K562 (cell line): Measurements from ENCODE around the gene ZNF331. TPM values are rescaled to one million over a fixed set of nuclear protein-coding genes. Genes with fewer than 3 reads are reported as not detected.

Experiments
- ATF1 ChIP-seq, 2 experiments: fragments of 450-650 bp in 1 of 2; IDR thresholded peaks; 2 replicates each; pipeline ENCODE4 v1.6.1; 2016; ENCODE audit warnings: missing compliant biosample characterization in 1 of 2, missing genetic modification characterization in 1 of 2
- BRCA1 ChIP-seq, 2 experiments: fragments of 450-650 bp in 1 of 2; sonication (generic) in 1 of 2; formaldehyde crosslinking in 1 of 2; IDR thresholded peaks; 2 replicates each; pipeline versions ENCODE4 v1.5.0 to v1.6.1; 2017 to 2020; ENCODE audit warnings: mild to moderate bottlenecking in 1 of 2, missing genetic modification reagents in 1 of 2
- HDGF ChIP-seq: fragments of 450-650 bp; IDR thresholded peaks from 2 replicates; pipeline ENCODE4 v1.6.1; 2016
- ILK ChIP-seq: fragments of 450-650 bp; IDR thresholded peaks from 2 replicates; pipeline ENCODE4 v1.6.1; 2016; ENCODE audit warnings: missing genetic modification characterization, low read depth, mild to moderate bottlenecking, missing compliant biosample characterization, moderate library complexity, borderline replicate concordance
- IRF9 ChIP-seq: fragments of 450-650 bp; IDR thresholded peaks from 2 replicates; pipeline ENCODE4 v1.6.1; 2016; ENCODE audit warnings: missing biosample characterization, missing genetic modification characterization
- MCM2 ChIP-seq: fragments of 450-650 bp; IDR thresholded peaks from 2 replicates; pipeline ENCODE4 v1.6.1; 2017; ENCODE audit warnings: low read depth, mild to moderate bottlenecking
- MEF2D ChIP-seq: conservative IDR thresholded peaks from 2 replicates; pipeline ENCODE4 v1.6.1; 2016; ENCODE audit warnings: low read depth, missing genetic modification characterization, missing compliant biosample characterization
- MTF1 ChIP-seq: fragments of 250-450 bp; sonication (Bioruptor Pico); IDR thresholded peaks from 2 replicates; pipeline ENCODE4 v1.9.0; 2021; ENCODE audit warnings: moderate library complexity, mild to moderate bottlenecking, inconsistent platforms, borderline replicate concordance
- NCOA4 ChIP-seq: fragments of 450-650 bp; IDR thresholded peaks from 2 replicates; pipeline ENCODE4 v1.6.1; 2018; ENCODE audit warnings: mild to moderate bottlenecking; ENCODE audit not compliant: partially characterized antibody
- PPARD ChIP-seq: fragments of 250-450 bp; sonication (Bioruptor Pico); IDR thresholded peaks from 2 replicates; pipeline ENCODE4 v1.8.0; 2022; ENCODE audit warnings: inconsistent platforms, mild to moderate bottlenecking, moderate library complexity
- RAD51 ChIP-seq: fragments of 450-650 bp; IDR thresholded peaks from 2 replicates; pipeline ENCODE4 v1.7.1; 2016; ENCODE audit warnings: low read depth, mild to moderate bottlenecking, borderline replicate concordance
- RNF2 ChIP-seq: sonication (generic); IDR thresholded peaks from 2 replicates; pipeline ENCODE4 v1.6.1; 2016
- SIRT6 ChIP-seq: IDR thresholded peaks from one replicate; pipeline ENCODE4 v1.6.1; 2012; ENCODE audit warnings: low read depth, mild to moderate bottlenecking, control low read depth, inconsistent platforms, low read length, moderate library complexity
- SRF ChIP-seq, 2 experiments: fragments of 250-450, 450-650 bp in 1 of 2; sonication (Bioruptor Pico) in 1 of 2; sonication (generic) in 1 of 2; formaldehyde crosslinking; IDR thresholded peaks; 2 replicates each; pipeline versions ENCODE4 v1.5.0 to v1.5.1; 2020 to 2022; ENCODE audit warnings: mild to moderate bottlenecking in 1 of 2, missing genetic modification reagents in 1 of 2
- TEAD1 ChIP-seq, 2 experiments: fragments of 450-650 bp in 1 of 2; sonication (generic) in 1 of 2; formaldehyde crosslinking; IDR thresholded peaks; 2 replicates each; pipeline versions ENCODE4 v1.4.0 to v1.8.0; 2020 to 2022; ENCODE audit warnings: mild to moderate bottlenecking in 2 of 2, missing genetic modification reagents in 1 of 2
- TFAP4 ChIP-seq: sonication (generic); formaldehyde crosslinking; IDR thresholded peaks from 2 replicates; pipeline ENCODE4 v1.8.0; 2022; ENCODE audit warnings: missing genetic modification reagents, mild to moderate bottlenecking, moderate library complexity, borderline replicate concordance
- THRB ChIP-seq: fragments of 450-650 bp; formaldehyde crosslinking; conservative IDR thresholded peaks from 2 replicates; pipeline ENCODE4 v1.4.0; 2022; ENCODE audit warnings: mild to moderate bottlenecking, missing genetic modification characterization
- WHSC1 ChIP-seq: IDR thresholded peaks from one replicate; pipeline ENCODE4 v1.6.1; 2012; ENCODE audit warnings: low read length, control low read depth, inconsistent platforms
- ZFP30 ChIP-seq: fragments of 250-450 bp; sonication (Bioruptor Pico); IDR thresholded peaks from 2 replicates; pipeline ENCODE4 v1.8.0; 2022; ENCODE audit warnings: moderate library complexity, mild to moderate bottlenecking, inconsistent platforms, borderline replicate concordance
- ZHX1 ChIP-seq: fragments of 150-350 bp; conservative IDR thresholded peaks from 2 replicates; pipeline ENCODE4 v1.6.1; 2014; ENCODE audit warnings: low read length
- ZNF24 ChIP-seq: fragments of 450-650 bp; IDR thresholded peaks from 2 replicates; pipeline ENCODE4 v1.6.1; 2016
- ZNF75A ChIP-seq: fragments of 450-650 bp; formaldehyde crosslinking; IDR thresholded peaks from 2 replicates; pipeline ENCODE4 v1.4.0; 2020; ENCODE audit warnings: mild to moderate bottlenecking
- ZNF79 ChIP-seq: fragments of 250-450 bp; sonication (Bioruptor Pico); IDR thresholded peaks from 2 replicates; pipeline ENCODE4 v1.4.0; 2020; ENCODE audit warnings: low read depth, mild to moderate bottlenecking, moderate library complexity
- polyA plus RNA-seq, 8 experiments: library from polyadenylated mRNA; depleted of rRNA in 4 of 8; stranded (reverse) in 5 of 8; unstranded in 3 of 8; fragments of >200 nt; fragmentation: Nextera tagmentation in 2 of 8; fragmentation: Illumina TruSeq in 1 of 8; extraction: Ambion mirVana in 2 of 8; extraction: Trizol in 1 of 8; gene quantifications; 2 replicates each; pipeline versions ENCODE4 v1.2.1 to v1.2.3, GENCODE V29; 2011 to 2014; ENCODE audit warnings: inconsistent platforms in 1 of 8, missing spikeins in 1 of 8
- total RNA-seq, 7 experiments: library from RNA; depleted of rRNA in 6 of 7; stranded (reverse); fragments of >200 nt in 6 of 7; fragmentation: Illumina TruSeq in 2 of 7; extraction: Trizol in 2 of 7; gene quantifications; 2 replicates each; pipeline versions ENCODE4 v1.2.1 to v1.2.3, GENCODE V29; 2011 to 2021; ENCODE audit warnings: low replicate concordance in 1 of 7

ZNF331 gene
- total and polyA plus RNA-seq, 9 of the 15 experiments (the other 6 are each of a cell fraction or from before 2014, with no cell fraction given): 0.23 to 2.7 (median 0.76) TPM

GRCh38 chr19:53517114-53517741, 20.7 kb upstream of the ZNF331 start (continued):
- no peak for TF ChIP-seq WHSC1
- peak; percentile 94 for TF ChIP-seq MTF1 (CRISPR knock-in tag)
- TF ChIP-seq BRCA1 (IDR thresholded peaks at IDR 0.05): no peak
- TF ChIP-seq BRCA1 (CRISPR knock-in tag; IDR thresholded peaks at IDR 0.05): no peak
- peak in 1 of 2 experiments; percentile 99; a peak in 2 of 4 replicates for TF ChIP-seq TEAD1 (CRISPR knock-in tag; IDR thresholded peaks at IDR 0.05)
- no peak for TF ChIP-seq ZHX1
- TF ChIP-seq MCM2: no peak
- no peak for TF ChIP-seq ZFP30 (CRISPR knock-in tag)
- peak; percentile 98 for TF ChIP-seq IRF9 (tag)
- TF ChIP-seq SRF (CRISPR knock-in tag; IDR thresholded peaks at IDR 0.05): no peak
- no peak for TF ChIP-seq TFAP4 (CRISPR knock-in tag)
- peak; percentile 97 for TF ChIP-seq MEF2D
- peak; percentile 54; the same call in 1 of the 2 replicates for TF ChIP-seq ILK (tag)
- TF ChIP-seq HDGF: no peak
- peak; percentile 96 for TF ChIP-seq THRB (CRISPR knock-in tag)
- no peak for TF ChIP-seq ATF1 (CRISPR knock-in tag; IDR thresholded peaks at IDR 0.05)
- TF ChIP-seq ATF1 (tag; IDR thresholded peaks at IDR 0.05): 0 out of 2 replicates have a peak, but pooled peaks have one; percentile 20
- no peak for TF ChIP-seq RAD51
- no peak for TF ChIP-seq PPARD (CRISPR knock-in tag)
- TF ChIP-seq ZNF79 (CRISPR knock-in tag): peak; percentile 86
- TF ChIP-seq RNF2: no peak; the same call in 1 of the 2 replicates
- TF ChIP-seq SIRT6: no peak
- TF ChIP-seq NCOA4: no peak
- TF ChIP-seq ZNF75A: no peak
- TF ChIP-seq ZNF24: no peak
